SK-N-MC (cell line): ENCODE results near the gene HNRNPH1.

Experiments
- DNase-seq: peaks from one replicate; pipeline ENCODE4 v3.0.0-alpha.2; 2011; ENCODE audit warnings: low read depth, low spot score
- H3K27ac ChIP-seq: fragments of 200-600 bp; sonication (generic); 2 replicates; pipeline ENCODE4 v1.5.1; 2016; ENCODE audit warnings: mixed run types
- H3K36me3 ChIP-seq: fragments of 200-600 bp; sonication (generic); 2 replicates; pipeline ENCODE4 v1.6.1; 2017; ENCODE audit warnings: antibody characterized with exemption, low read length, mixed read lengths; ENCODE audit not compliant: insufficient read depth
- H3K4me3 ChIP-seq: fragments of 200-600 bp; sonication (generic); 2 replicates; pipeline ENCODE4 v1.5.1; 2016
- H3K9ac ChIP-seq: fragments of 200-600 bp; sonication (generic); 2 replicates; pipeline ENCODE4 v1.8.0; 2017; ENCODE audit warnings: mixed run types, mixed read lengths; ENCODE audit not compliant: insufficient read length
- H3K9me3 ChIP-seq: fragments of 200-600 bp; sonication (generic); 2 replicates; pipeline ENCODE4 v1.6.1; 2017; ENCODE audit warnings: low read depth, mild to moderate bottlenecking, antibody characterized with exemption, low read length, moderate library complexity, mixed read lengths
- EZH2 ChIP-seq: fragments of 200-600 bp; sonication (generic); IDR thresholded peaks from one replicate; pipeline ENCODE4 v1.6.1; 2017; ENCODE audit warnings: antibody characterized with exemption
- FOXP2 ChIP-seq: optimal IDR thresholded peaks from 2 replicates; pipeline ENCODE3; 2011; ENCODE audit warnings: mild to moderate bottlenecking, moderate library complexity; ENCODE audit not compliant: insufficient read depth; ENCODE audit errors: extremely low read length, control extremely low read depth
- POLR2AphosphoS5 ChIP-seq: IDR thresholded peaks from 2 replicates; pipeline ENCODE4 v1.6.1; 2012; ENCODE audit warnings: mild to moderate bottlenecking, low read depth, low read length, borderline replicate concordance

The HNRNPH1 gene

GRCh38 chr5:179623906-179624741, 653 bp upstream of the HNRNPH1 start:
- Histone ChIP-seq H3K9me3 (no peaks in the 10 kb centered on the region), H3K9ac (peak overlapping the region; percentile 97), H3K4me3 (peak overlapping the region; percentile 87), H3K27ac (peak overlapping the region; percentile 95), H3K36me3 (peaks cover 38% of the 10 kb centered on the region)
- TF ChIP-seq FOXP2, result no peak
- TF ChIP-seq EZH2, result no peak
- no peak for DNase-seq

DNA sequence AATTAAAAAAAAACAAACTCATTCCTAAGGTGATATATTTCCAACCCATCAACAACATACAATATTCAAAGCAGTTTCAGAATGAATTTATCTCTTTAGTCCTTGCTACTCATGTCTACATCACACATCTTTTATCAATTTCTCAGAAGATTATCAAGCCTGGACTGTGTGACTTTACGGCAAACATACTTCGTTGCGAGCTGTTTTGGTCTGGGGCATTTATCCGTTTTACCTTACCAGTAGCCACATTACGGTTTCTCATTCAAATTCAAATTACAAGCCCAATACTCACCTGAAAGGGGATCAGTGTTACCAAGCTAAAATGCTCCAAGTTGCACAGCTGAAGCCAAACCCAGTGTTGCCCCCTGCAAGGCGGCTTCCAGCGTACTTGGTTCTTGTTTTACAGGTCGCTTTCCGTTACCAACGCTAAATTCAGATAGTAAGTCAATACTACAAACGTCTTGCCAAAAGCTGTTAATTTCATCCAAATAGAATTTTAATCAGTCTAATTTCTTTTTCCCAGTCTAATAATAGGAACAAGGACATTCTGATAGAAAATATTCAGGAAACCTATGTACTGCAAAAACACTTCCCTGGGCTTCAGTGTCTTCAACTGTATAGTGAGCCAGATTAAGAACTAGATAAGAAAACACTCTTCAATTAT, 1.8 kb downstream of the HNRNPH1 start:
- H3K9ac ChIP-seq, result peak overlapping the region; percentile 83
- no peak overlapping the region for H3K27ac ChIP-seq
- TF ChIP-seq EZH2 (no peak), FOXP2 (no peak), POLR2AphosphoS5 (peak; percentile 39)
- peaks cover 63% of the 10 kb centered on the region for H3K36me3 ChIP-seq
- H3K9me3 ChIP-seq, result no peaks in the 10 kb centered on the region
- DNase-seq, result no peak
- H3K4me3 ChIP-seq, result peak overlapping the region; percentile 100

- TF ChIP-seq EZH2, result no peak
- no peak for TF ChIP-seq FOXP2
- Histone ChIP-seq H3K4me3 (peak overlapping the region; percentile 100), H3K36me3 (peaks cover 71% of the 10 kb centered on the region), H3K9me3 (no peaks in the 10 kb centered on the region), H3K9ac (peak overlapping the region; percentile 83), H3K27ac (no peak overlapping the region)
- DNase-seq, result no peak
Observed at GRCh38 chr5:179620703-179621350, 2.6 kb downstream of the HNRNPH1 start.

- H3K27ac ChIP-seq, result no peak overlapping the region; the same call in 1 of the 2 replicates
- peak; percentile 19; the same call in 1 of the 2 replicates for TF ChIP-seq POLR2AphosphoS5
- no peak for TF ChIP-seq EZH2
- no peak for TF ChIP-seq FOXP2
- peak overlapping the region; percentile 100 for H3K4me3 ChIP-seq
- peaks cover 77% of the 10 kb centered on the region for H3K36me3 ChIP-seq
- H3K9ac ChIP-seq, result peak overlapping the region; percentile 83
- DNase-seq, result no peak
- no peaks in the 10 kb centered on the region for H3K9me3 ChIP-seq
Observed at GRCh38 chr5:179620293-179620692, 3.2 kb downstream of the HNRNPH1 start.

- Histone ChIP-seq H3K36me3 (peaks cover 82% of the 10 kb centered on the region), H3K4me3 (peak overlapping the region; percentile 100)
- DNase-seq, result no peak
Observed at GRCh38 chr5:179619776-179620175, 3.7 kb downstream of the HNRNPH1 start.

DNA sequence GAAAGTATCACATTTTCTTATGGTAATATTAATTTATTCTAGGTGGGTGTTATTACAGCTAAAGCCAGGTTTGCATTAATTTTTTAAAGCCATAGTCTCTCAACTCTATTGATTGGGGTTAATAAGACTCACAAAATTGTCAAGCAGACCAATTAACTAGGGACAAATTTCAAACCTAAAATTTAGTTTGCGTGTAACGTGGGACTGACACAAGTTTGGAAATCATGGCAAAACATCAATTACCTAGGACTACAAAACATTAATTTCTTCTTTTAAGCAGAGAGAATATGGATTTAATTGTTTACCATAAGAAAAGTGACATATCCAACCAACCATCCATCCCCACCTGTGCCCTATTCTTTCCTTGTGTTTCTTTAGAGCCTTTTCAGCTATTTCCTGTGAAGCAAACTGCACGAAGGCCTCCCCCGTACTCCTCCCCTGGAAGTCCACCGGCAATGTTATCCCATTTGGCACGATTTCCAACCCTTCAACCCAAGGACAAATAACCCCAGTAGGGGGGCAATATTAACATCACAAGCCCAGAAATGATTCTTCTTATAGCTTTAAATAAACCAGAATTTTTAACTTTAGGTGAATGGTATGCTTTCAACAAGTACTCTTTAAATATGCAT, 4.4 kb downstream of the HNRNPH1 start:
- no peaks in the 10 kb centered on the region for H3K9me3 ChIP-seq
- TF ChIP-seq FOXP2 (no peak), POLR2AphosphoS5 (no peak; the same call in 1 of the 2 replicates), EZH2 (no peak)
- DNase-seq, result no peak
- H3K27ac ChIP-seq, result peak overlapping the region; percentile 38; the same call in 1 of the 2 replicates
- peaks cover 89% of the 10 kb centered on the region for H3K36me3 ChIP-seq
- H3K9ac ChIP-seq, result peak overlapping the region; percentile 83
- H3K4me3 ChIP-seq, result peak overlapping the region; percentile 100

More at GRCh38 chr5:179619776-179620175, 3.7 kb downstream of the HNRNPH1 start:
- no peak for TF ChIP-seq POLR2AphosphoS5
- no peak for TF ChIP-seq EZH2
- no peak for TF ChIP-seq FOXP2
- Histone ChIP-seq H3K9ac (peak overlapping the region; percentile 83), H3K27ac (peak overlapping the region; percentile 38; the same call in 1 of the 2 replicates), H3K9me3 (no peaks in the 10 kb centered on the region)

GRCh38 chr5:179617930-179618329, 5.5 kb downstream of the HNRNPH1 start:
- Histone ChIP-seq H3K9me3 (no peaks in the 10 kb centered on the region), H3K36me3 (peaks cover 98% of the 10 kb centered on the region), H3K27ac (no peak overlapping the region), H3K4me3 (no peak overlapping the region), H3K9ac (no peak overlapping the region)
- peak; percentile 17; the same call in 1 of the 2 replicates for TF ChIP-seq POLR2AphosphoS5
- no peak for TF ChIP-seq FOXP2
- no peak for TF ChIP-seq EZH2
- DNase-seq, result no peak

- H3K4me3 ChIP-seq, result no peak overlapping the region
- TF ChIP-seq POLR2AphosphoS5, result no peak
- no peak for TF ChIP-seq FOXP2
- TF ChIP-seq EZH2, result no peak
- H3K36me3 ChIP-seq, result peaks cover 100% of the 10 kb centered on the region
- H3K9me3 ChIP-seq, result no peaks in the 10 kb centered on the region
- DNase-seq, result no peak
- H3K27ac ChIP-seq, result peak overlapping the region; percentile 37
- H3K9ac ChIP-seq, result no peak overlapping the region
Observed at GRCh38 chr5:179616002-179616594, 7.4 kb downstream of the HNRNPH1 start.
